Nephron progenitor cell (in vitro differentiated cells): ENCODE results near the gene SLCO1B1.
"Not testable (repeated sequence)": the region's sequence is repeated elsewhere in the genome, so short reads cannot be mapped to it uniquely, and the experiment has no call there.

Experiments used
- DNase-seq: peaks from one replicate; pipeline ENCODE4 v3.0.0; 2021
- H3K27ac Mint-ChIP-seq: 2 replicates; pipeline ENCODE4 v1.8.0; 2021; ENCODE audit warnings: mild to moderate bottlenecking, moderate library complexity, mixed read lengths
- H3K27me3 Mint-ChIP-seq: 2 replicates; pipeline ENCODE4 v1.8.0; 2021; ENCODE audit warnings: mild to moderate bottlenecking, low read depth, mixed read lengths; ENCODE audit not compliant: poor library complexity
- H3K36me3 Mint-ChIP-seq: 2 replicates; pipeline ENCODE4 v1.8.0; 2021; ENCODE audit warnings: low read depth, mixed read lengths
- H3K4me1 Mint-ChIP-seq: 2 replicates; pipeline ENCODE4 v1.8.0; 2021; ENCODE audit warnings: mixed read lengths
- H3K4me3 Mint-ChIP-seq: 2 replicates; pipeline ENCODE4 v1.8.0; 2021; ENCODE audit warnings: mild to moderate bottlenecking, moderate library complexity, mixed read lengths
- H3K9me3 Mint-ChIP-seq: 2 replicates; pipeline ENCODE4 v1.8.0; 2021; ENCODE audit warnings: mild to moderate bottlenecking, moderate library complexity, mixed read lengths
- TF ChIP-seq, protein P1 (sequence below): fragments of 200-600 bp; sonication (generic); IDR thresholded peaks from 2 replicates; pipeline ENCODE4 v1.5.0; 2021; ENCODE audit warnings: antibody characterized with exemption

Gene SLCO1B1

DNA sequence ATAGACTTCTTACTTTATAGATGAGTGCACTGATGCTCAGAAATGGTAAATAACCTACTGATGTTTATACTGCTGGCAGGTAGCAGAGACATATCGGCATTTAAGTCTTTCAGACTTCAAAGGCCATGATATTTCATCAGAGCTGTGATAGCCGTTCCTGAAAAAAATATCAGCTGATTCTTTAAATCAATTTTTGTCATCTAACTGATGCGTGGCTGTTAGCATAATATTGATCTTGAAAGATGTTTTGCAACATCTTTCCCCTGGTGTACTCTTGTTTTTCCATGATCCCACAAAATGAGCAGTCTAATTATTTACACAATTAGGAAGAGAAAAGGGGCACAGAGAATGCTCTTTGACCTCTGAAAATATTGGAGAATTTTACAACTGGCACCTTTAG is 1.6 kb upstream of the SLCO1B1 start:
- H3K4me1 Mint-ChIP-seq, result no peaks in the 10 kb centered on the region
- DNase-seq, result no peak
- no peak overlapping the region for H3K27ac Mint-ChIP-seq
- no peaks in the 10 kb centered on the region for H3K27me3 Mint-ChIP-seq
- TF ChIP-seq, protein P1, sequence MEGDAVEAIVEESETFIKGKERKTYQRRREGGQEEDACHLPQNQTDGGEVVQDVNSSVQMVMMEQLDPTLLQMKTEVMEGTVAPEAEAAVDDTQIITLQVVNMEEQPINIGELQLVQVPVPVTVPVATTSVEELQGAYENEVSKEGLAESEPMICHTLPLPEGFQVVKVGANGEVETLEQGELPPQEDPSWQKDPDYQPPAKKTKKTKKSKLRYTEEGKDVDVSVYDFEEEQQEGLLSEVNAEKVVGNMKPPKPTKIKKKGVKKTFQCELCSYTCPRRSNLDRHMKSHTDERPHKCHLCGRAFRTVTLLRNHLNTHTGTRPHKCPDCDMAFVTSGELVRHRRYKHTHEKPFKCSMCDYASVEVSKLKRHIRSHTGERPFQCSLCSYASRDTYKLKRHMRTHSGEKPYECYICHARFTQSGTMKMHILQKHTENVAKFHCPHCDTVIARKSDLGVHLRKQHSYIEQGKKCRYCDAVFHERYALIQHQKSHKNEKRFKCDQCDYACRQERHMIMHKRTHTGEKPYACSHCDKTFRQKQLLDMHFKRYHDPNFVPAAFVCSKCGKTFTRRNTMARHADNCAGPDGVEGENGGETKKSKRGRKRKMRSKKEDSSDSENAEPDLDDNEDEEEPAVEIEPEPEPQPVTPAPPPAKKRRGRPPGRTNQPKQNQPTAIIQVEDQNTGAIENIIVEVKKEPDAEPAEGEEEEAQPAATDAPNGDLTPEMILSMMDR, result no peak
- no peak overlapping the region for H3K4me3 Mint-ChIP-seq
- H3K36me3 Mint-ChIP-seq, result no peaks in the 10 kb centered on the region
- H3K9me3 Mint-ChIP-seq, result peaks cover 7% of the 10 kb centered on the region

DNA sequence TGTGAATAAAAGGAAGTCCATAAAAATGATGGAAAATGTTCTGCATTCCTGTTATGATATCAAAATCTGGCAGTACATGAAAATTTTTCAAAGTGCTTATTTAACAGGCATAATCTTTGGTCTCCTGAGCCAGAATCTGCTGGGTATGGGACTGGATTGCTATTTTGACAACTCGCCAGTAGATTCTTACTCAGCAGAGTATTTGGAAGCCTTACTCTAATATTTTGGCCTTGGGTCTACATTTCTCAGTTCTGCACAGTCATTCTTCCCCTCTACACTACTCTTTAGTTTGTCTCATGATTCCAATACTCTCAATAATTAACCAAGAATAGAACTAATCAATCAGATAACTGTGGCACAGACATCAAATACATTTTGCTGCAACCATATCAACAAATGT is 1.1 kb upstream of the SLCO1B1 start:
- no peak for DNase-seq
- H3K36me3 Mint-ChIP-seq, result no peaks in the 10 kb centered on the region
- no peak overlapping the region for H3K4me3 Mint-ChIP-seq
- no peaks in the 10 kb centered on the region for H3K27me3 Mint-ChIP-seq
- no peaks in the 10 kb centered on the region for H3K4me1 Mint-ChIP-seq
- TF ChIP-seq, protein P1, result no peak
- H3K27ac Mint-ChIP-seq, result no peak overlapping the region
- peaks cover 10% of the 10 kb centered on the region for H3K9me3 Mint-ChIP-seq

DNA sequence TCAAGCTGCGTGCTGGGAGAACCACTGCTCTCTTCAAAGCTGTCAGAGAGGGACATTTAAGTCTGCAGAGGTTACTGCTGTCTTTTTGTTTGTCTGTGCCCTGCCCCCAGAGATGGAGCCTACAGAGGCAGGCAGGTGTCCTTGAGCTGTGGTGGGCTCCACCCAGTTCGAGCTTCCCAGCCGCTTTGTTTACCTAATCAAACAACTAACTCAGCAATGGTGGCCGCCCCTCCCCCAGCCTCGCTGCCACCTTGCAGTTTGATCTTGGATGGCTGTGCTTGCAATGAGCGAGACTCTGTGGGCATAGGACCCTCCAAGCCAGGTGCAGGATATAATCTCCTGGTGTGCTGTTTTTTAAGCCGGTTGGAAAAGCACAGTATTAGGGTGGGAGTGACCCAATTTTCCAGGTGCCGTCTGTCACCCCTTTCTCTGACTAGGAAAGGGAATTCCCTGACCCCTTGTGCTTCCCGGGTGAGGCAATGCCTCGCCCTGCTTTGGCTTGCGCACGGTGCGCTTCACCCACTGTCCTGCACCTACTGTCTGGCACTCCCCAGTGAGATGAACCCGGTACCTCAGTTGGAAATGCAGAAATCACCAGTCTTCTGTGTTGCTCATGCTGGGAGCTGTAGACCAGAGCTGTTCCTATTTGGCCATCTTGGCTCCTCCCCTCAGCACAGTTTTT is 6.5 kb downstream of the SLCO1B1 start:
- not testable (repeated sequence) for H3K36me3 Mint-ChIP-seq, H3K27ac Mint-ChIP-seq, DNase-seq, H3K27me3 Mint-ChIP-seq, H3K4me1 Mint-ChIP-seq, H3K4me3 Mint-ChIP-seq
- H3K9me3 Mint-ChIP-seq, result peaks cover 25% of the 10 kb centered on the region

DNA sequence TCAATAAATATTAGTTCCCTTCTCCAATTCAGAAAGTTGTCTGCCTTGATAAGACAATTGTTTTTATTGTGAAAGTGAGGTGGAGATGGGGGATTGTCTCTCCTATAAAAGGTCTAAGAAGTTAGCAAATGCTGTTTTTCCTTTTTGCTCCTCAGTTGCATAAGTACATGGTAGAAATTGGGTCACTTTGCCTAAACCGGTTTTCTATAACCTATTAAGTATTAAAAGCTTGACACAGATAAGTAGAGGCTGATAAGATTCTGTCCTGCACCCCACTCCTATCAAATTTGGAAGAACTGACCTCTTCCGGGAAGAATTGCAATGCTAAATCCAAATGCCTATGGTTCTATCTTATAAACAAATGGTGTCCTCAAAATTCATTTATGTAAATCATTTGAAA is 7.0 kb downstream of the SLCO1B1 start:
- no peaks in the 10 kb centered on the region for H3K36me3 Mint-ChIP-seq
- DNase-seq, result no peak
- H3K4me1 Mint-ChIP-seq, result no peaks in the 10 kb centered on the region
- H3K27me3 Mint-ChIP-seq, result no peaks in the 10 kb centered on the region
- TF ChIP-seq, protein P1, result no peak
- H3K9me3 Mint-ChIP-seq, result peaks cover 23% of the 10 kb centered on the region
- no peak overlapping the region for H3K4me3 Mint-ChIP-seq
- no peak overlapping the region for H3K27ac Mint-ChIP-seq

DNA sequence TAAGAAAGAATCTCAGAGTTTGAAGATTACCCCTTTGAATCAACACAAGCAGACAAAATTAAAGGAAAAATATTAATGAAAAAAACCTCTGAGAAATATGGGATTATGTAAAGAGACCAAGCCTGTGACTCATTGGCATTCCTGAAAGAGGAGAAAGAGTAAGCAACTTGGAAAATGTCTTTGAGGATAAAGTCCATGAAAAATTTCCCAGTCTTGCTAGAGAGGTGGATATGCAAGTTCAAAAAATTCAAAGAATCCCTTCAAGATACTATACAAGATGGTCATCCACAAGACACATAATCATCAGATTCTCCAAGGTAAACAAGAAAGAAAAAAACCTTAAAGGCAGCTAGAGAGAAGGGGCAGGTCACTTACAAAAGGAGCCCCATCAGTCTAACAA is 13.3 kb downstream of the SLCO1B1 start:
- H3K36me3 Mint-ChIP-seq, result no peaks in the 10 kb centered on the region

DNA sequence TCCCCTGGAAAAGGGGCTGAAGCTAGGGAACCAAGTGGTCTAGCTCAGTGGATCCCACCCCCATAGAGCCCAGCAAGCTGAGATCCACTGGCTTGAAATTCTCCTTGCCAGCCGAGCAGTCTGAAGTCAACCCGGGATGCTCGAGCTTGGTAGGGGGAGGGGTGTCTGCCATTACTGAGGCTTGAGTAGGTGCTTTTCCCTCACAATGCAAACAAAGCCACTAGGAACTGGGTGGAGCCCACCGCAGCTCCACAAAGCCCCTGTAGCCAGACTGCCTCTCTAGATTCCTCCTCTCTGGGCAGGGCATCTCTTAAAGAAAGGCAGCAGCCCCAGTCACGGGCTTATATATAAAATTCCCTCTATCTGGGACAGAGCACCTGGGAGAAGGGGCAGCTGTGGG is 18.9 kb downstream of the SLCO1B1 start:
- not testable (repeated sequence) for H3K4me1 Mint-ChIP-seq, H3K27me3 Mint-ChIP-seq, H3K27ac Mint-ChIP-seq, H3K4me3 Mint-ChIP-seq, H3K36me3 Mint-ChIP-seq, DNase-seq, H3K9me3 Mint-ChIP-seq

More for the DNA sequence above, 13.3 kb downstream of the SLCO1B1 start:
- H3K27ac Mint-ChIP-seq, result no peak overlapping the region
- H3K4me3 Mint-ChIP-seq, result no peak overlapping the region
- H3K9me3 Mint-ChIP-seq, result no peaks in the 10 kb centered on the region
- no peaks in the 10 kb centered on the region for H3K4me1 Mint-ChIP-seq
- DNase-seq, result no peak
- TF ChIP-seq, protein P1, result no peak
- H3K27me3 Mint-ChIP-seq, result no peaks in the 10 kb centered on the region

DNA sequence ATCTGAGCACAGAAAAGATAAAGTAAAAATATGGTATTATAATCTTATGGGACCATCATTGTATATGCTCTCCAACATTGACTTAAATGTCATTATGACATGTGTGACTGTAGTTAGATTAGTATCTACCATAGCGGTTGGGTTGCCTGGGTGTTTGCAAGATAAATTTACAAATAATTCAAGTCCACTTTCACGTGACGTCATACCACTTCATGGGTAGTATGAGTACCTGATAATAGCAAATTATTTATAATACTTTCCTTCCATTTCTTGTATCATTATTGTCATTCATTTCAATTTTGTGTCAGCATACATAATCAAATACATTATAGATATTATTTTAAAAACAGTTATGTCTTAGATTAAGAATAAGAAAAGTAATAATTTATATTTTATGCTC is 20.2 kb downstream of the SLCO1B1 start:
- Mint-ChIP-seq H3K4me1 (no peaks in the 10 kb centered on the region), H3K4me3 (no peak overlapping the region), H3K9me3 (no peaks in the 10 kb centered on the region), H3K27me3 (no peaks in the 10 kb centered on the region), H3K36me3 (no peaks in the 10 kb centered on the region), H3K27ac (no peak overlapping the region)
- TF ChIP-seq, protein P1, result no peak
- no peak for DNase-seq
